BE2C (cell line): ENCODE results near the gene IVL.

Experiments used
- DNase-seq: peaks from one replicate; pipeline ENCODE4 v3.0.0-alpha.2; 2020
- H3K27me3 ChIP-seq: fragments of 250-450 bp; sonication (Bioruptor Pico); 2 replicates; pipeline ENCODE4 v1.5.1; 2020; ENCODE audit warnings: mild to moderate bottlenecking
- H3K36me3 ChIP-seq: fragments of 250-450 bp; sonication (Bioruptor Pico); 2 replicates; pipeline ENCODE4 v1.5.1; 2020; ENCODE audit warnings: mild to moderate bottlenecking
- H3K4me1 ChIP-seq: fragments of 250-450 bp; sonication (Bioruptor Pico); 2 replicates; pipeline ENCODE4 v1.5.1; 2020
- H3K4me3 ChIP-seq: 2 replicates; pipeline ENCODE4 v1.5.1; 2011; ENCODE audit warnings: low read depth, low read length
- H3K9me3 ChIP-seq: fragments of 250-450 bp; sonication (Bioruptor Pico); 2 replicates; pipeline ENCODE4 v1.5.1; 2020
- CTCF ChIP-seq: IDR thresholded peaks from 2 replicates; pipeline ENCODE4 v1.5.1; 2012; ENCODE audit warnings: mild to moderate bottlenecking, low read depth, low read length

The IVL gene

GRCh38 chr1:152959801-152960451, 51.6 kb downstream of the IVL start:
- TF ChIP-seq CTCF, result no peak
- DNase-seq, result no peak
- no peaks in the 10 kb centered on the region for H3K27me3 ChIP-seq
- no peaks in the 10 kb centered on the region for H3K36me3 ChIP-seq
- H3K4me1 ChIP-seq, result no peaks in the 10 kb centered on the region
- H3K4me3 ChIP-seq, result no peak overlapping the region
- H3K9me3 ChIP-seq, result no peaks in the 10 kb centered on the region

GRCh38 chr1:152960452-152961044, 52.2 kb downstream of the IVL start:
- TF ChIP-seq CTCF, result no peak
- Histone ChIP-seq H3K4me1 (no peaks in the 10 kb centered on the region), H3K4me3 (no peak overlapping the region), H3K27me3 (no peaks in the 10 kb centered on the region), H3K36me3 (no peaks in the 10 kb centered on the region), H3K9me3 (no peaks in the 10 kb centered on the region)
- no peak for DNase-seq
